ENCODE results near the gene MITF.

GRCh38 chr3:69742391-69742790 lies 3.1 kb downstream of the MITF start:
- no peak for TF ChIP-seq POLR2A (IDR thresholded peaks at IDR 0.05)
- no peak for TF ChIP-seq CTCF (IDR thresholded peaks at IDR 0.05)
